Uterus (tissue), 4 donors: ENCODE data around the gene F2. TPM values are rescaled to one million over a fixed set of nuclear protein-coding genes. Genes with fewer than 3 reads are reported as not detected.

Experiments used
- DNase-seq, 2 donors: peaks; one replicate each; pipeline ENCODE4 v3.0.0-alpha.2; 2019 to 2020
- H3K27ac ChIP-seq, 2 donors: fragments of 200-600 bp; sonication (generic); 1 replicate in 1 of 2; 2 replicates in 1 of 2; pipeline ENCODE4 v1.5.1; 2016 to 2018
- H3K27me3 ChIP-seq, 2 donors: fragments of 200-600 bp; sonication (generic); one replicate each; pipeline ENCODE4 v1.5.1; 2018 to 2019; ENCODE audit warnings: control low read depth in 1 of 2
- H3K36me3 ChIP-seq, 2 donors: fragments of 200-600 bp; sonication (generic); one replicate each; pipeline ENCODE4 v1.5.1; 2019; ENCODE audit warnings: control low read depth in 1 of 2
- H3K4me1 ChIP-seq, 2 donors: fragments of 200-600 bp; sonication (generic); one replicate each; pipeline ENCODE4 v1.5.1; 2018 to 2019; ENCODE audit warnings: control low read depth in 1 of 2
- H3K4me3 ChIP-seq, 2 donors: fragments of 200-600 bp; sonication (generic); 1 replicate in 1 of 2; 2 replicates in 1 of 2; pipeline ENCODE4 v1.5.1; 2018 to 2019; ENCODE audit warnings: mild to moderate bottlenecking in 1 of 2
- H3K9me3 ChIP-seq, 2 donors: fragments of 200-600 bp; sonication (generic); one replicate each; pipeline ENCODE4 v1.5.1; 2019; ENCODE audit warnings: control low read depth in 1 of 2
- CTCF ChIP-seq, 4 experiments: fragments of 200-600 bp in 2 of 4; fragments of 450-650 bp in 2 of 4; sonication (generic) in 2 of 4; IDR thresholded peaks; one replicate each; pipeline ENCODE4 v1.5.1; 2016 to 2019; ENCODE audit warnings: antibody characterized with exemption in 4 of 4, mild to moderate bottlenecking in 2 of 4, moderate library complexity in 1 of 4
- POLR2A ChIP-seq, 2 donors: fragments of 450-650 bp; IDR thresholded peaks; one replicate each; pipeline ENCODE4 v1.6.1; 2016; ENCODE audit warnings: antibody characterized with exemption in 2 of 2, mild to moderate bottlenecking in 1 of 2, moderate library complexity in 1 of 2
- intact Hi-C: fragments of 100-400 bp; cut with DNase I; formaldehyde crosslinking; loops from one replicate; pipeline ENCODE4 v1.15.1; 2023; ENCODE audit warnings: low total_unique reads
- total RNA-seq, 4 donors: library from RNA; depleted of rRNA in 3 of 4; stranded (reverse); fragments of >200 nt in 3 of 4; gene quantifications; one replicate each; pipeline versions ENCODE4 v1.1.0 to v1.2.4, GENCODE V29; 2014 to 2023
- donor health status: DM: yes; HTN: yes; CAD: no.

Gene F2
- total RNA-seq, 4 donors from 2014 or later, result 0.27 TPM; not detected in 3

GRCh38 chr11:46692450-46692849 lies 26.6 kb upstream of the F2 start:
- peaks cover 13 to 26% of the 10 kb centered on the region in 2 donors for H3K4me1 ChIP-seq
- no peak for DNase-seq
- no peaks in the 10 kb centered on the region for H3K9me3 ChIP-seq
- intact Hi-C loops, result no loop called here
- TF ChIP-seq POLR2A (IDR thresholded peaks at IDR 0.05) (no peak), CTCF (IDR thresholded peaks at IDR 0.05) (no peak)
- H3K27ac ChIP-seq, result peak overlapping the region in 1 of 2 donors; percentile 10
- no peaks in the 10 kb centered on the region for H3K36me3 ChIP-seq
- no peaks in the 10 kb centered on the region for H3K27me3 ChIP-seq
- no peak overlapping the region for H3K4me3 ChIP-seq

- H3K36me3 ChIP-seq, result no peaks in the 10 kb centered on the region
- peak overlapping the region; percentile 59 to 89 for H3K27ac ChIP-seq
- TF ChIP-seq POLR2A (IDR thresholded peaks at IDR 0.05), result no peak
- TF ChIP-seq CTCF (IDR thresholded peaks at IDR 0.05), result no peak
- H3K9me3 ChIP-seq, result no peaks in the 10 kb centered on the region
- H3K4me1 ChIP-seq, result peaks cover 16 to 34% of the 10 kb centered on the region in 2 donors
- DNase-seq, result peak; percentile 48 to 61
- H3K27me3 ChIP-seq, result no peaks in the 10 kb centered on the region
- intact Hi-C loops, result no loop called here
- no peak overlapping the region for H3K4me3 ChIP-seq
These were observed 25.4 kb upstream of the F2 start for GRCh38 chr11:46693597-46694012.

- TF ChIP-seq CTCF (IDR thresholded peaks at IDR 0.05), result no peak
- no peak for TF ChIP-seq POLR2A (IDR thresholded peaks at IDR 0.05)
- no peaks in the 10 kb centered on the region for H3K36me3 ChIP-seq
- H3K4me3 ChIP-seq, result no peak overlapping the region
- peak overlapping the region; percentile 59 to 89 for H3K27ac ChIP-seq
- intact Hi-C loops, result no loop called here
- DNase-seq, result peak in 1 of 2 donors; percentile 30
- no peaks in the 10 kb centered on the region for H3K9me3 ChIP-seq
- H3K27me3 ChIP-seq, result no peaks in the 10 kb centered on the region
- peaks cover 16 to 38% of the 10 kb centered on the region in 2 donors for H3K4me1 ChIP-seq
These were observed 24.9 kb upstream of the F2 start for GRCh38 chr11:46694072-46694471.

- no peak overlapping the region for H3K4me3 ChIP-seq
- no peaks in the 10 kb centered on the region for H3K9me3 ChIP-seq
- peaks cover 16 to 43% of the 10 kb centered on the region in 2 donors for H3K4me1 ChIP-seq
- no peaks in the 10 kb centered on the region for H3K27me3 ChIP-seq
- intact Hi-C loops, result no loop called here
- TF ChIP-seq POLR2A (IDR thresholded peaks at IDR 0.05), result no peak
- peak overlapping the region; percentile 59 to 89 for H3K27ac ChIP-seq
- no peaks in the 10 kb centered on the region for H3K36me3 ChIP-seq
- DNase-seq, result no peak
These were observed 24.4 kb upstream of the F2 start for GRCh38 chr11:46694607-46695006.

- Histone ChIP-seq H3K4me3 (no peak overlapping the region), H3K4me1 (peaks cover 16 to 43% of the 10 kb centered on the region in 2 donors), H3K36me3 (no peaks in the 10 kb centered on the region), H3K9me3 (no peaks in the 10 kb centered on the region), H3K27me3 (no peaks in the 10 kb centered on the region), H3K27ac (peak overlapping the region; percentile 39 to 89)
- TF ChIP-seq CTCF (IDR thresholded peaks at IDR 0.05) (no peak), POLR2A (IDR thresholded peaks at IDR 0.05) (no peak)
- intact Hi-C loops, result no loop called here
- no peak for DNase-seq
These were observed 23.4 kb upstream of the F2 start for GRCh38 chr11:46695345-46696211.
